GM12878 (cell line): ENCODE data around the gene KCNB1. TPM values are rescaled to one million over a fixed set of nuclear protein-coding genes. Genes with fewer than 3 reads are reported as not detected.

ENCODE experiments used
- ATAC-seq: fragments of 200-7000 bp; cut with Tn5 transposase; 3 replicates; pipeline ENCODE4 v1.9.1; 2020; ENCODE audit warnings: mild to moderate bottlenecking, moderate library complexity
- BruUV-seq: library from RNA; stranded (reverse); fragments of 400-500 nt; replicated peaks from 2 replicates; lab custom pipeline; 2021; lab: Mats Ljungman, UMichigan
- CTCF ChIA-PET: fragments of 300-600 bp; sonication (Branson Sonifier 250); formaldehyde crosslinking; extraction: SDS; loops from one replicate; lab custom pipeline; 2021; ENCODE audit warnings: inconsistent platforms; lab: Yijun Ruan, JAX
- POLR2A ChIA-PET: fragments of 350-600 bp; formaldehyde crosslinking; extraction: SDS; loops from one replicate; lab custom pipeline; 2021; ENCODE audit warnings: inconsistent platforms; lab: Charles Lee
- RAD21 ChIA-PET: fragments of 300-600 bp; sonication (Branson Sonifier 250); formaldehyde crosslinking; loops from one replicate; lab custom pipeline; 2023; ENCODE audit warnings: antibody characterized with exemption; ENCODE audit not compliant: unreplicated experiment; lab: Charles Lee
- SMC1A ChIA-PET: fragments of 300-600 bp; sonication (Branson Sonifier 250); formaldehyde crosslinking; loops from one replicate; lab custom pipeline; 2023; ENCODE audit not compliant: unreplicated experiment, uncharacterized antibody; lab: Charles Lee
- DNase-seq: peaks from one replicate; pipeline ENCODE4 v3.0.0-alpha.2; 2011; ENCODE audit warnings: low read depth, low spot score
- FAIRE-seq: peaks from 3 replicates; lab custom pipeline; 2011; peaks lifted over from hg19 to GRCh38; lab: Jason Lieb, UNC
- H2AFZ ChIP-seq: 2 replicates; pipeline ENCODE4 v1.6.0; 2011; ENCODE audit warnings: low read depth, low read length, control low read depth; ENCODE audit not compliant: control insufficient read depth
- H3K27ac ChIP-seq: 2 replicates; pipeline ENCODE4 v1.5.1; 2011; ENCODE audit warnings: control low read depth; ENCODE audit not compliant: control insufficient read depth, insufficient read depth
- H3K27me3 ChIP-seq, 2 experiments: replicated peaks in 1 of 2; 2 replicates each; pipeline versions ENCODE4 v1.6.0 to v1.6.1; 2011; ENCODE audit warnings: low read length in 1 of 2; ENCODE audit not compliant: control insufficient read depth in 2 of 2, insufficient read depth in 2 of 2
- H3K36me3 ChIP-seq, 2 experiments: 2 replicates each; pipeline ENCODE4 v1.5.1; 2011; ENCODE audit warnings: low read length in 1 of 2; ENCODE audit not compliant: control insufficient read depth in 2 of 2, insufficient read depth in 2 of 2
- H3K4me1 ChIP-seq: 2 replicates; pipeline ENCODE4 v1.6.1; 2011; ENCODE audit warnings: mild to moderate bottlenecking, low read length, moderate library complexity, mixed read lengths; ENCODE audit not compliant: control insufficient read depth, insufficient read depth
- H3K4me2 ChIP-seq: 2 replicates; pipeline ENCODE4 v1.6.0; 2011; ENCODE audit warnings: control low read depth; ENCODE audit not compliant: control insufficient read depth, insufficient read depth
- H3K4me3 ChIP-seq: fragments of 200-600 bp; sonication (generic); 2 replicates; pipeline ENCODE4 v1.5.1; 2016
- H3K79me2 ChIP-seq: 2 replicates; pipeline ENCODE4 v1.6.0; 2011; ENCODE audit warnings: low read length; ENCODE audit not compliant: control insufficient read depth, insufficient read depth
- H3K9ac ChIP-seq: 2 replicates; pipeline ENCODE4 v1.8.0; 2011; ENCODE audit warnings: low read length, control low read depth, mixed read lengths; ENCODE audit not compliant: control insufficient read depth, insufficient read depth
- H3K9me3 ChIP-seq: replicated peaks from 3 replicates; pipeline ENCODE4 v1.5.1; 2011; ENCODE audit warnings: mild to moderate bottlenecking, low read length; ENCODE audit not compliant: control insufficient read depth, insufficient read depth
- H4K20me1 ChIP-seq: 2 replicates; pipeline ENCODE4 v1.6.0; 2011; ENCODE audit not compliant: control insufficient read depth, insufficient read depth
- CREB1 ChIP-seq: IDR thresholded peaks from 2 replicates; pipeline ENCODE4 v1.6.1; 2012; ENCODE audit warnings: low read depth, mild to moderate bottlenecking, inconsistent platforms
- GABPA ChIP-seq: IDR thresholded peaks from 2 replicates; pipeline ENCODE4 v1.6.1; 2014; ENCODE audit warnings: antibody characterized with exemption, low read depth, mild to moderate bottlenecking, inconsistent platforms
- HDAC2 ChIP-seq: fragments of 200-600 bp; sonication (generic); IDR thresholded peaks from 2 replicates; pipeline ENCODE4 v1.6.1; 2017
- HDGF ChIP-seq: fragments of 450-650 bp; IDR thresholded peaks from 2 replicates; pipeline ENCODE4 v1.6.1; 2016; ENCODE audit warnings: antibody characterized with exemption
- PML ChIP-seq: IDR thresholded peaks from 2 replicates; pipeline ENCODE4 v1.6.1; 2012; ENCODE audit warnings: low read length, inconsistent platforms
- PRDM15 ChIP-seq: fragments of 450-650 bp; formaldehyde crosslinking; IDR thresholded peaks from 2 replicates; pipeline ENCODE4 v1.4.0; 2020; ENCODE audit warnings: mild to moderate bottlenecking, moderate library complexity
- RUNX3 ChIP-seq: IDR thresholded peaks from 2 replicates; pipeline ENCODE4 v1.6.1; 2012; ENCODE audit warnings: low read length, inconsistent platforms
- SIN3A ChIP-seq: IDR thresholded peaks from 2 replicates; pipeline ENCODE4 v1.6.1; 2012; ENCODE audit warnings: low read depth, low read length, improper control_type of control experiment
- SIX5 ChIP-seq: IDR thresholded peaks from 2 replicates; pipeline ENCODE4 v1.6.1; 2011; ENCODE audit warnings: mild to moderate bottlenecking, low read depth, low read length, moderate library complexity; ENCODE audit not compliant: severe bottlenecking
- TBL1XR1 ChIP-seq: IDR thresholded peaks from 2 replicates; pipeline ENCODE4 v1.6.1; 2012; ENCODE audit warnings: low read depth, low read length, improper control_type of control experiment
- TCF12 ChIP-seq: IDR thresholded peaks from 2 replicates; pipeline ENCODE4 v1.6.1; 2011; ENCODE audit warnings: low read depth, mild to moderate bottlenecking, low read length
- TCF7 ChIP-seq: IDR thresholded peaks from 2 replicates; pipeline ENCODE4 v1.6.1; 2014; ENCODE audit warnings: antibody characterized with exemption, borderline replicate concordance
- WGBS: methylation state at CpG from one replicate; pipeline ENCODE4 v1.1.6; 2016; ENCODE audit warnings: low lambda C conversion rate; ENCODE audit not compliant: insufficient replicate concordance, insufficient coverage; ENCODE audit errors: missing lambda C conversion rate; 5-methylcytosine and 5-hydroxymethylcytosine counted together
- in situ Hi-C: fragments of 300-500 bp; cut with MboI; formaldehyde crosslinking; loops from 9 replicates; pipeline ENCODE4 v1.14.3; 2018; ENCODE audit warnings: mixed read lengths
- intact Hi-C: fragments of 100-400 bp; cut with micrococcal nuclease; formaldehyde crosslinking; loops from one replicate; pipeline ENCODE4 v1.14.2; 2022; ENCODE audit not compliant: unreplicated experiment
- polyA plus RNA-seq, 11 experiments: library from polyadenylated mRNA; depleted of rRNA in 4 of 11; unstranded in 6 of 11; stranded (reverse) in 5 of 11; fragments of >200 nt; fragmentation: Nextera tagmentation in 4 of 11; fragmentation: Illumina TruSeq in 1 of 11; extraction: Ambion mirVana in 4 of 11; extraction: Trizol in 1 of 11; gene quantifications; 1 replicate in 1 of 11; 2 replicates in 10 of 11; pipeline versions ENCODE4 v1.2.1 to v1.2.3, GENCODE V29; 2011 to 2016; ENCODE audit warnings: inconsistent platforms in 2 of 11, missing spikeins in 2 of 11, low read depth in 1 of 11
- total RNA-seq, 4 experiments: library from RNA; depleted of rRNA in 3 of 4; stranded (reverse); fragments of >200 nt in 3 of 4; fragmentation: Illumina TruSeq in 1 of 4; extraction: Trizol in 1 of 4; gene quantifications; 2 replicates each; pipeline versions ENCODE4 v1.2.1 to v1.2.3, GENCODE V29; 2013 to 2021

Gene KCNB1
- total and polyA plus RNA-seq, 10 of the 15 experiments (the other 5 are each of a cell fraction or from before 2014, with no cell fraction given): 0.02 to 0.08 (median 0.03) TPM; not detected in 7

GRCh38 chr20:49519212-49519712 lies 36.8 kb upstream of the KCNB1 start:
- H3K4me1 ChIP-seq: no peaks in the 10 kb centered on the region
- peaks cover 0 to 5% of the 10 kb centered on the region in 2 experiments; a peak in 2 of 4 replicates for H3K27me3 ChIP-seq
- ChIA-PET POLR2A (no interaction called here), SMC1A (no interaction called here), RAD21 (no interaction called here), CTCF (no interaction called here)
- WGBS: 0% methylated on average over 4 of the region's 4 CpGs
- H3K9me3 ChIP-seq: no peaks in the 10 kb centered on the region; the same call in 2 of the 3 replicates
- no peaks in the 10 kb centered on the region for H3K79me2 ChIP-seq
- H3K27ac ChIP-seq: no peak overlapping the region
- intact Hi-C loops: no loop called here
- no peak overlapping the region for H3K4me2 ChIP-seq
- H3K9ac ChIP-seq: no peak overlapping the region
- no peak for ATAC-seq
- no peaks in the 10 kb centered on the region for H3K36me3 ChIP-seq
- TF ChIP-seq SIN3A (no peak), HDGF (no peak), TCF12 (no peak), TCF7 (no peak), SIX5 (no peak), GABPA (no peak), HDAC2 (no peak), TBL1XR1 (no peak), PRDM15 (CRISPR knock-in tag) (no peak), PML (no peak), CREB1 (no peak), RUNX3 (no peak)
- no peak overlapping the region for H2AFZ ChIP-seq
- FAIRE-seq: no peak
- no TSS peak for BruUV-seq
- DNase-seq: no peak
- H4K20me1 ChIP-seq: no peaks in the 10 kb centered on the region
- in situ Hi-C loops: loop anchor here (25.0 kb wide), 1 partner anchor 182 kb away; no protein-coding TSS in a partner anchor
- H3K4me3 ChIP-seq: no peak overlapping the region
